Erythroblast (primary cell): ENCODE measurements around the gene PPP1R36.
A peak's percentile ranks its signal among the peaks of the same experiment; 100 is the strongest.
"Not testable (repeated sequence)": the region's sequence is repeated elsewhere in the genome, so short reads cannot be mapped to it uniquely, and the experiment has no call there.

Experiments used
- DNase-seq, 2 experiments: peaks; one replicate each; lab custom pipeline; 2025; lab: John Stamatoyannopoulos, UW
- GATA1 ChIP-seq: IDR thresholded peaks from 2 replicates; pipeline ENCODE4 v1.6.1; 2011; ENCODE audit warnings: low read depth, mild to moderate bottlenecking, control low read depth, low read length, moderate library complexity
- POLR2A ChIP-seq: IDR thresholded peaks from 2 replicates; pipeline ENCODE4 v1.6.1; 2011; ENCODE audit warnings: mild to moderate bottlenecking, low read length

PPP1R36 gene

DNA sequence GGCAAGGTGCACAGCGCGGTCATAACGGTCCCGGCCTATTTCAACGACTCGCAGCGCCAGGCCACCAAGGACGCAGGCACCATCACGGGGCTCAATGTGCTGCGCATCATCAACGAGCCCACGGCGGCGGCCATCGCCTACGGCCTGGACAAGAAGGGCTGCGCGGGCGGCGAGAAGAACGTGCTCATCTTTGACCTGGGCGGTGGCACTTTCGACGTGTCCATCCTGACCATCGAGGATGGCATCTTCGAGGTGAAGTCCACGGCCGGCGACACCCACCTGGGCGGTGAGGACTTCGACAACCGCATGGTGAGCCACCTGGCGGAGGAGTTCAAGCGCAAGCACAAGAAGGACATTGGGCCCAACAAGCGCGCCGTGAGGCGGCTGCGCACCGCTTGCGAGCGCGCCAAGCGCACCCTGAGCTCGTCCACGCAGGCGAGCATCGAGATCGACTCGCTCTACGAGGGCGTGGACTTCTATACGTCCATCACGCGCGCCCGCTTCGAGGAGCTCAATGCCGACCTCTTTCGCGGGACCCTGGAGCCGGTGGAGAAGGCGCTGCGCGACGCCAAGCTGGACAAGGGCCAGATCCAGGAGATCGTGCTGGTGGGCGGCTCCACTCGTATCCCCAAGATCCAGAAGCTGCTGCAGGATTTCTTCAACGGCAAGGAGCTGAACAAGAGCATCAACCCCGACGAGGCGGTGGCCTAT is 8.3 kb upstream of the PPP1R36 start:
- peak; percentile 67 to 70 for DNase-seq
- TF ChIP-seq GATA1 = no peak
- no peak for TF ChIP-seq POLR2A

DNA sequence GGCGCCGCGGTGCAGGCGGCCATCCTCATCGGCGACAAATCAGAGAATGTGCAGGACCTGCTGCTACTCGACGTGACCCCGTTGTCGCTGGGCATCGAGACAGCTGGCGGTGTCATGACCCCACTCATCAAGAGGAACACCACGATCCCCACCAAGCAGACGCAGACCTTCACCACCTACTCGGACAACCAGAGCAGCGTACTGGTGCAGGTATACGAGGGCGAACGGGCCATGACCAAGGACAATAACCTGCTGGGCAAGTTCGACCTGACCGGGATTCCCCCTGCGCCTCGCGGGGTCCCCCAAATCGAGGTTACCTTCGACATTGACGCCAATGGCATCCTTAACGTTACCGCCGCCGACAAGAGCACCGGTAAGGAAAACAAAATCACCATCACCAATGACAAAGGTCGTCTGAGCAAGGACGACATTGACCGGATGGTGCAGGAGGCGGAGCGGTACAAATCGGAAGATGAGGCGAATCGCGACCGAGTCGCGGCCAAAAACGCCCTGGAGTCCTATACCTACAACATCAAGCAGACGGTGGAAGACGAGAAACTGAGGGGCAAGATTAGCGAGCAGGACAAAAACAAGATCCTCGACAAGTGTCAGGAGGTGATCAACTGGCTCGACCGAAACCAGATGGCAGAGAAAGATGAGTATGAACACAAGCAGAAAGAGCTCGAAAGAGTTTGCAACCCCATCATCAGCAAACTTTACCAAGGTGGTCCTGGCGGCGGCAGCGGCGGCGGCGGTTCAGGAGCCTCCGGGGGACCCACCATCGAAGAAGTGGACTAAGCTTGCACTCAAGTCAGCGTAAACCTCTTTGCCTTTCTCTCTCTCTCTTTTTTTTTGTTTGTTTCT is 7.6 kb upstream of the PPP1R36 start:
- DNase-seq = peak; percentile 37 to 48

DNA sequence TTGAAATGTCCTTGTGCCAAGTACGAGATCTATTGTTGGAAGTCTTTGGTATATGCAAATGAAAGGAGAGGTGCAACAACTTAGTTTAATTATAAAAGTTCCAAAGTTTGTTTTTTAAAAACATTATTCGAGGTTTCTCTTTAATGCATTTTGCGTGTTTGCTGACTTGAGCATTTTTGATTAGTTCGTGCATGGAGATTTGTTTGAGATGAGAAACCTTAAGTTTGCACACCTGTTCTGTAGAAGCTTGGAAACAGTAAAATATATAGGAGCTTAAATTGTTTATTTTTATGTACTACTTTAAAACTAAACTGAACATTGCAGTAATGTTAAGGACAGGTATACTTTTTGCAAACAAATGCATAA is 6.9 kb upstream of the PPP1R36 start:
- TF ChIP-seq POLR2A = no peak
- no peak for TF ChIP-seq GATA1
- no peak for DNase-seq

More for the DNA sequence above, 7.6 kb upstream of the PPP1R36 start:
- no peak for TF ChIP-seq GATA1
- no peak for TF ChIP-seq POLR2A

DNA sequence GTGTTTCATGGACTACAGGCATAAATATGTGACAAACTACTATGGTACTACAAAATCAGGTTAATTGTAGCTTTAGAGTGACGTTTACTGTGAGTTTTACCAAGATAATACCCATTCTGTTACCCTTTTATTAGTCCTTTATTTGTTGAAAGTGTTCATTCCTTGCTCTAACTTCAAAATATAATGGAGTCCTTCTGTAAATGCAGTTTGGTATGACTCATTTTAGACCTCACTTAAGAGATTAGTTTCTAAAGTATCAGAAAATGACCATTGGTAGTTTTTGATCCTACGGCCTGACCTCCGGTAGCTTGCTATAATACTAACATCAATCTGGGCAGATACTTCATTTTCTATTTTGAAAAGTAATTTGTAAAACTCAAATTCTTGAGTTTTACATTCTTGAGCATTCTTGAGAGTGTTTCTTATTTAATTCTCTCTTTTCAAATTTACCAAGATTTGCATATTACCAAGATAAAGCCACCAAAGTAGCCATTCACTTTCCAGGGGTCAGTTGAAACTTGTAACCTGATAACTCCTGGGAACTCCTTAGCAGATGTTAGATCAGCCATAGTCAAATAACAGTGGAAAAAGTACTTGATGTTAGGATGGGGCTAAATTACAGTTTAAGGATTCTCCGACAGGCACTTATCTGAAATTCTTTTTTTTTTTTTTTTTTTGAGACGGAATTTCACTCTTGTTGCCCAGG is 5.0 kb upstream of the PPP1R36 start:
- no peak for TF ChIP-seq POLR2A
- no peak for TF ChIP-seq GATA1
- no peak for DNase-seq

DNA sequence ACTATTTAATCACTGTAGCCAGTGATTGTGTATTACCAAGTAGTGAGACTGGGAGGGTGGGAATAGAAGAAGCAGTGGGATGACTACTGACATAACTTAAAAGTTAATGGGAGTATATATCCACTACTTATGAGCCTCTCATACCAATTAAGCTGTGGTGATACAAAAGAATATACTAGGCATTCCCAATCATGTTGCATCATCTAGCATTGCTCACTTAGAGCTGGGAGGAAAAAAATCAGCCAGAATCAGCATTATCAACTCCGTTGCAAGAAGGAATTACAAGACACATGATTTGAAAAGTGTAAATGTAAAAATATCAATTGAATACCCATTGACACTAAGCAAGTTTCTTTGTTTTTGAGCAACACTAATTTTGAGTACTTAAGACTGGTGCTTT is 745 bp upstream of the PPP1R36 start:
- no peak for TF ChIP-seq GATA1
- no peak for TF ChIP-seq POLR2A
- no peak for DNase-seq

DNA sequence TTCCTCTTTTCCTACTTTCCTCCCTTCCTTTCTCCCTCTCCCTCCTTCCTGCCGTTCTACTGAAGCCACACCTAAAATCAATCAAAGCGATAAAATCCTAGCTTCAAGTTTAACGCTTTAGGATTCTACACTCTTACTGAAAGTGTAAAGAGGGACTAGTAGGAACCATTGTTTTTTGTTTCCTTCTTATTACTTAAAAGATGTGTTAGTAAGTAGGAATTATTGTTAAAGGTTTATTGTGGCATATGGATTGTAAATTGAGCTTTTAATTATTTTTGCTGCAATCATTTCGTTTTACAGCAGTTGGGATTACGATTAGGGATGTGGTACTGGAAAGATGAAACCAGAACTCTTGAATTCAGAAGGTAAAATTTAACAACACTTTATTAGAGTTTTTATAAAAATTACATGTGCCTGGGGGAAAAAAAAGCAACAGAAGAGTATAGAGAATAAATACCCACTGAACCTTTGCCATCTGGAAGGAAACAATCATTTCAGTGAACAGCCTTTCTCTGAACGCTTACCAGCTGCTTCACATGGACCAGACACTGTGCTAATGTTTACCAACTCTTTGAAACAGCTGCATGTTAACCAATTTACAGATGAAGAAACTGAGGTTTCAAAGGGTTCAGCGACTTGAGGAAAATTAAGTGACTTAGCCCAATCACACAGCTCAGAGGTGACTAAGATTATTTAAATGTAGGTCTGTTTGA is 1.0 kb downstream of the PPP1R36 start:
- DNase-seq = no peak
- TF ChIP-seq GATA1 (no peak), POLR2A (no peak)

- TF ChIP-seq POLR2A (no peak), GATA1 (no peak)
- no peak for DNase-seq
Observed at GRCh38 chr14:64554556-64554955, 4.8 kb downstream of the PPP1R36 start.

DNA sequence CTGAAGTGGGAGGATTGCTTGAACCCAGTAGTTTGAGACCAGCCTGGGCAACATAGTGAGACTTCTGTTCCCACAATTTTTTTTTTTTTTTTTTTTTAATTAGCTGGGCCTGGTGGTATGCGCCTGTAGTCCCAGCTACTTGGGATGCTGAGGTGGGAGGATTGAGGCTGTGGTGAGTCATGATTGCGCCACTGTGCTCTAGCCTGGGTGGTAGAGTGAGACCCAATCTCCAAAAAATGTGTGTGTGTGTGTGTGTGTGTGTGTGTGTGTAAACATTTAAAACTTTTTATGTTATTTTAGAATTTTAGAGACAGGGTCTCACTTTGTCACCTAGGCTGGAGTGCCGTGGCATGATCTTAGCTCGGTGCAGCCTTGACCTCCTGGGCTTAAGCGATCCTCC is 6.8 kb downstream of the PPP1R36 start:
- no peak for DNase-seq
- no peak for TF ChIP-seq POLR2A
- no peak for TF ChIP-seq GATA1

GRCh38 chr14:64558216-64558615 is 8.5 kb downstream of the PPP1R36 start:
- DNase-seq = not testable (repeated sequence)

DNA sequence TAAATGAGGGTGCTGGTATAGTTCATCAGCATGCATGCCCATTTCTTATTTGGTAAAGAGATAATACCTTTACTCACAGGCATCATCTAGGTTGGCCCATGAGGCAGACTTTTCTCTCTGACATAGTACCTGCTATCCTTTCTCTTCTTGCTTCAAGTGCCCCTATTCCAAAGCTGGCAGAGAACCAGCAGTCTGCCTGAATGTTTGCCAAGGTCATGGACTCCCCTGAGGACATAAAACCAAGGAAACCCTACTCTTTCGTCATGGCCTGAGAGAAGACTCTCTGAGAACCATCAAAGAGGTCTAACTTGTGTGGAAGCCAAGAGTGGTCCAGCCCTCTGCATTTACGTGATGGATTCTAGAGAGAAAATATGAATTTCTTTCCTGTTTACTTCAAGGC is 11.9 kb downstream of the PPP1R36 start:
- no peak for DNase-seq

DNA sequence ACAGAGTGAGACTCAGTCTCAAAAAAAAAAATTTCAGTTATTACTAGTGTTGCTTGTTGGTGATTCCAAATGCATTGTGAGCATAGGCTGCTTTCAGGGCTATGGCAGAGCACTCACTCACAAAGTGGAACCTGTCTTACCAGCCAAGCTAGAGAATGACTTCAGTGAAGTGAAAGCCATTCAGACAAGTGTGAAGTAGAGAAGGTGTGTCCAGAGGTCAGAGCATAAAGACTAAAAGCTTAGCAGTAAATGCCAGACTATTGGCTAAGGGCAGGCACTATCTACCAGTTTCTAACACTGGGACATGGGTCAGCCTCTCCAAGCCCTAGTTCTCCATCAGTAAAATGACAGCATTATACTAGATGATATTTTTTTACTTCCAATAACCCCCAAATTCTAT is 12.7 kb downstream of the PPP1R36 start:
- no peak for DNase-seq
- no peak for TF ChIP-seq POLR2A

More for the DNA sequence above, 11.9 kb downstream of the PPP1R36 start:
- TF ChIP-seq GATA1 (no peak), POLR2A (no peak)

DNA sequence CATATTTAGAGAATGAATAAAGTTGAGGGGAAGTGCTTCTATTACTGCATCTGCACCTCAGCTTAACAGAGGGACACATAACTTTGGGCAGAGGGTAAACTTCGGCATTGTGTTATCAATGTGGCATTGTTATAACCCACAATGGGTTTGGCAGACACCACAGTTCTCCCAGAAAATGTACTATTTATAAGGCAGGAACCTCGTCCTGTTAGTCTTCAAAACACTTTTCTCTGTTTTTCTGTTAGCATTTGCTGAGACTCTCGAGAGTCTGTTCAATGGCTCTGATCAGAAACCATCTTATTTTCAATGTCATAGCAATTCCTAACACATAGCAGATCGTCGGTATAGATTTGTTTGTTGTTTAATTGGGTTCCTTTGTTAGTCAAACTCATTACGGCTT is 13.9 kb downstream of the PPP1R36 start:
- TF ChIP-seq GATA1 (no peak), POLR2A (no peak)

GRCh38 chr14:64566651-64567122 is 16.9 kb downstream of the PPP1R36 start:
- TF ChIP-seq POLR2A (no peak), GATA1 (no peak)
- DNase-seq = no peak

More for the DNA sequence above, 13.9 kb downstream of the PPP1R36 start:
- DNase-seq = no peak
